ENCODE results near the gene CHIC2. TPM values are rescaled to one million over a fixed set of nuclear protein-coding genes. Genes with fewer than 3 reads are reported as not detected.

The CHIC2 gene
- total RNA-seq, 4 donors from 2014 or later, result 29.8 to 40.4 (median 33.6) TPM

DNA sequence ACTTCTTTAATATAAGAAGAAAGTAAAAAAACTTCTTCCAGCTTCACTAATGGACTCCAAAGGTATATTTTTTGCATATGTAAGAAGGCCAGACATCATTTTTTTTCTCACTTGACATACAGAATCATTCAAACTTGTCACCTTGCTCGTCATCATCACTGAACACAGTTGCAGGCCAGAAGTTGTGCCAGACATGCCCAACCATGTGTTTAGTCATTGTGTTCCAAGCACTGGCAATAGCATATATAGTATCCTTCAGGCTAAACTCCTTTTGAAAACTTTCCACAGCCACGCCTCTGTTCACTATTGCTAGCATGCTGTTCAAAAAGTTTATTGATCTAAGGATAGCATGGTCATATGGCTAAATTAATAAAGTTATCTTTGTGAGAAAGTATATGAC lies 83.3 kb downstream of the CHIC2 start:
- no peak overlapping the region for H3K27ac ChIP-seq (replicated peaks in 1 of 4)
- no peaks in the 10 kb centered on the region for H3K9me3 ChIP-seq
- no peak for DNase-seq (ENCODE audit: extremely low spot score)
- intact Hi-C loops (cut with DNase I), result no loop called here
- no peak for TF ChIP-seq POLR2A (IDR thresholded peaks at IDR 0.05; ENCODE audit: low read depth)
- TF ChIP-seq, protein P1, sequence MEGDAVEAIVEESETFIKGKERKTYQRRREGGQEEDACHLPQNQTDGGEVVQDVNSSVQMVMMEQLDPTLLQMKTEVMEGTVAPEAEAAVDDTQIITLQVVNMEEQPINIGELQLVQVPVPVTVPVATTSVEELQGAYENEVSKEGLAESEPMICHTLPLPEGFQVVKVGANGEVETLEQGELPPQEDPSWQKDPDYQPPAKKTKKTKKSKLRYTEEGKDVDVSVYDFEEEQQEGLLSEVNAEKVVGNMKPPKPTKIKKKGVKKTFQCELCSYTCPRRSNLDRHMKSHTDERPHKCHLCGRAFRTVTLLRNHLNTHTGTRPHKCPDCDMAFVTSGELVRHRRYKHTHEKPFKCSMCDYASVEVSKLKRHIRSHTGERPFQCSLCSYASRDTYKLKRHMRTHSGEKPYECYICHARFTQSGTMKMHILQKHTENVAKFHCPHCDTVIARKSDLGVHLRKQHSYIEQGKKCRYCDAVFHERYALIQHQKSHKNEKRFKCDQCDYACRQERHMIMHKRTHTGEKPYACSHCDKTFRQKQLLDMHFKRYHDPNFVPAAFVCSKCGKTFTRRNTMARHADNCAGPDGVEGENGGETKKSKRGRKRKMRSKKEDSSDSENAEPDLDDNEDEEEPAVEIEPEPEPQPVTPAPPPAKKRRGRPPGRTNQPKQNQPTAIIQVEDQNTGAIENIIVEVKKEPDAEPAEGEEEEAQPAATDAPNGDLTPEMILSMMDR (IDR thresholded peaks at IDR 0.05), result no peak
- no peak for TF ChIP-seq POLR2AphosphoS5 (IDR thresholded peaks at IDR 0.05)
- no peak for TF ChIP-seq EP300 (IDR thresholded peaks at IDR 0.05)
- no peaks in the 10 kb centered on the region for H3K36me3 ChIP-seq
- no peaks in the 10 kb centered on the region for H3K27me3 ChIP-seq
- 96% methylated on average over 2 of the region's 2 CpGs for WGBS
- peaks cover 0 to 3% (median 0%) of the 10 kb centered on the region in 4 donors for H3K4me1 ChIP-seq
- no peak overlapping the region for H3K4me3 ChIP-seq

DNA sequence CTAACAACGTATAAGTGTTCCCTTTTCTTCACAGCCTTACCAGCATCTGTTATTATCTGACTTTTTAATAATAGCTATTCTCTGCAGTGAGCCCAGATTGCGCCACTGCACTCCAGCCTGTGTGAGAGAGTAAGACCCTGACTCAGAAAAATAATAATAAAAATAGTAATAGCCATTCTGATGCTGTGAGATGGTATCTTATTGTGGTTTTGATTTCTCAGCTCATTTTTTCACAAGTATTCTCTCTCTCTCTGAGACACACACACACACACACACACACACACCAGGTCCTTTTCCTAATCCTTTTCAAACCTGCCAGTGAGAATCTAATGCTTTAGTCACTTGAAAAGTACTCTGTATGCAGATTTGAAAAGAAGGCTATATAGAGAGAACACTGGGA lies 89.8 kb downstream of the CHIC2 start:
- no peaks in the 10 kb centered on the region for H3K9me3 ChIP-seq
- H3K36me3 ChIP-seq, result no peaks in the 10 kb centered on the region
- H3K27ac ChIP-seq (replicated peaks in 1 of 4), result no peak overlapping the region
- intact Hi-C loops (cut with DNase I), result no loop called here
- TF ChIP-seq POLR2A (IDR thresholded peaks at IDR 0.05; ENCODE audit: low read depth) (no peak), POLR2AphosphoS5 (IDR thresholded peaks at IDR 0.05) (no peak), EP300 (IDR thresholded peaks at IDR 0.05) (no peak)
- TF ChIP-seq, protein P1 (IDR thresholded peaks at IDR 0.05), result no peak
- H3K27me3 ChIP-seq, result no peaks in the 10 kb centered on the region
- no peak overlapping the region for H3K4me3 ChIP-seq
- no peak for DNase-seq (ENCODE audit: extremely low spot score)
- WGBS, result 91% methylated on average over 2 of the region's 2 CpGs
- no peaks in the 10 kb centered on the region for H3K4me1 ChIP-seq

DNA sequence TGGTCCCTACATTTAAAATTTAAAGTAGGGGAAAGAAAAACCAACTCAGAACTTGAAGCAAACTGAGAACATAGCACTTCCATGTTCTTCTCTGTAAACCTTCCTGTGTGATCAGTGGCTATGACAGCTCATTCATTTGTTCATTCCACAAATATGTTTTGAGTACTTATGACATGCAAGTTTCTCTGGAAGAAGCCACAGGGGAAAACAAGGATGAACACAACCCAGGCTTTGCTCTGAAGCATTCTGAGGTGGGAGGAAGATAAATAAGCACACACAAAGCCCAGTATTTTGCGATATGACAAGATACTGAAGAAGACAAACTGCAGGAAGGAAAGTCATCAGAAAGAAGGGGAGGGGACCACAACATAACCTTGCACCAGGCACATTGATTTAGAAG lies 96.4 kb downstream of the CHIC2 start:
- TF ChIP-seq POLR2A (IDR thresholded peaks at IDR 0.05; ENCODE audit: low read depth) (no peak), EP300 (IDR thresholded peaks at IDR 0.05) (no peak), POLR2AphosphoS5 (IDR thresholded peaks at IDR 0.05) (no peak)
- TF ChIP-seq, protein P1 (IDR thresholded peaks at IDR 0.05), result no peak
- intact Hi-C loops (cut with DNase I), result no loop called here

DNA sequence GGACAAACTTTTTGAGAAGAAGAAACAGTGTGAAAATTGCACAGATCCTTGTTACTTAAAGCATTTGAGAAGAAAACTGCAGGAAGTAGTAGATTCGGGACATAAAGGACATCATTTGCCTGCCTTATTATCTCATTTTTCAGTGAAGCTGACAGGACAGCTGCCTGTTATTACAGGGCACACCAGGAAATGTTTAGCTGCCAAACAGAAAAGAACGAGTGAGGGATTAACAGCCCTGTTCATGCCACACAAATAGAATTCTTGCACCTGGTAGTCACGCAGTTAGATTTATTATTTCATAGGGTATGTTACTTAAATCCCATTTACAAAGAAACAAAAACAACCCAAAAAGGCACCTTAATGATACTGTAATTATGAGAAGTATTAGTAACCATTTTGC lies 100.6 kb downstream of the CHIC2 start:
- Histone ChIP-seq H3K36me3 (no peaks in the 10 kb centered on the region), H3K9me3 (no peaks in the 10 kb centered on the region), H3K4me1 (no peaks in the 10 kb centered on the region), H3K27ac (replicated peaks in 1 of 4) (no peak overlapping the region), H3K27me3 (peaks cover 0 to 7% (median 0%) of the 10 kb centered on the region in 4 donors), H3K4me3 (no peak overlapping the region)
- intact Hi-C loops (cut with DNase I), result no loop called here
- DNase-seq (ENCODE audit: extremely low spot score), result no peak
- 62% methylated on average over 3 of the region's 3 CpGs for WGBS
- TF ChIP-seq POLR2AphosphoS5 (IDR thresholded peaks at IDR 0.05) (no peak), EP300 (IDR thresholded peaks at IDR 0.05) (no peak), POLR2A (IDR thresholded peaks at IDR 0.05; ENCODE audit: low read depth) (no peak)
- TF ChIP-seq, protein P1 (IDR thresholded peaks at IDR 0.05), result no peak

More for the DNA sequence above, 96.4 kb downstream of the CHIC2 start:
- no peak for DNase-seq (ENCODE audit: extremely low spot score)
- WGBS, result 95% methylated on average over 1 of the region's 1 CpG
- H3K27ac ChIP-seq (replicated peaks in 1 of 4), result no peak overlapping the region
- H3K36me3 ChIP-seq, result no peaks in the 10 kb centered on the region
- H3K9me3 ChIP-seq, result no peaks in the 10 kb centered on the region
- no peaks in the 10 kb centered on the region for H3K4me1 ChIP-seq
- peaks cover 0 to 7% (median 0%) of the 10 kb centered on the region in 4 donors for H3K27me3 ChIP-seq
- H3K4me3 ChIP-seq, result no peak overlapping the region

DNA sequence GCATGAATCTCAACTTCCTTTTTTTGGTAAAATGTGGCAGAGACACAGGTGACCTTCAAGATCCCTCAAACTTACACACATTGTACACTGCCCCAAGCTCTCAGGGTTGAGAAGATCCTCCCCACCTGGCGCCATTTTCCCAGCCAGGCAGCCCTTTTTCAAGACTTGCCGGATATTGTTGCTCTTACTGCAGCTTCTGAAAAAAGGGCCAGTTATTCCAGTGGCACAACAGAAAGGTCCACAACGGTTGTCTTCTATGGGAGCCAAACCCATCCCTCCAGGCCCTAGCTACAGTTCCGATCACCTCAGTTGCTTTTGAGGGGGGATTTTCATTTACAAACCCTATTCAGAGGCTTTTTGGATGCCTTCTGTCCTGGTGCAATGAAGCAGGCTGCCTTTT lies 101.1 kb downstream of the CHIC2 start:
- Histone ChIP-seq H3K4me3 (no peak overlapping the region), H3K9me3 (no peaks in the 10 kb centered on the region), H3K36me3 (no peaks in the 10 kb centered on the region), H3K27ac (replicated peaks in 1 of 4) (no peak overlapping the region), H3K27me3 (peaks cover 0 to 5% (median 0%) of the 10 kb centered on the region in 4 donors), H3K4me1 (no peaks in the 10 kb centered on the region)
- peak; percentile 66 for DNase-seq (ENCODE audit: extremely low spot score)
- intact Hi-C loops (cut with DNase I), result no loop called here
- 90% methylated on average over 4 of the region's 4 CpGs for WGBS
- TF ChIP-seq POLR2A (IDR thresholded peaks at IDR 0.05; ENCODE audit: low read depth) (no peak), EP300 (IDR thresholded peaks at IDR 0.05) (no peak), POLR2AphosphoS5 (IDR thresholded peaks at IDR 0.05) (no peak)
- TF ChIP-seq, protein P1 (IDR thresholded peaks at IDR 0.05), result no peak
